ENCODE measurements around the gene ALG10.
"Not testable (repeated sequence)": the region's sequence is repeated elsewhere in the genome, so short reads cannot be mapped to it uniquely, and the experiment has no call there.

The ALG10 gene, protein sequence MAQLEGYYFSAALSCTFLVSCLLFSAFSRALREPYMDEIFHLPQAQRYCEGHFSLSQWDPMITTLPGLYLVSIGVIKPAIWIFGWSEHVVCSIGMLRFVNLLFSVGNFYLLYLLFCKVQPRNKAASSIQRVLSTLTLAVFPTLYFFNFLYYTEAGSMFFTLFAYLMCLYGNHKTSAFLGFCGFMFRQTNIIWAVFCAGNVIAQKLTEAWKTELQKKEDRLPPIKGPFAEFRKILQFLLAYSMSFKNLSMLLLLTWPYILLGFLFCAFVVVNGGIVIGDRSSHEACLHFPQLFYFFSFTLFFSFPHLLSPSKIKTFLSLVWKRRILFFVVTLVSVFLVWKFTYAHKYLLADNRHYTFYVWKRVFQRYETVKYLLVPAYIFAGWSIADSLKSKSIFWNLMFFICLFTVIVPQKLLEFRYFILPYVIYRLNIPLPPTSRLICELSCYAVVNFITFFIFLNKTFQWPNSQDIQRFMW

GRCh38 chr12:34022079-34022830 is at the start of gene ALG10:
TSS of gene ALG10 (plus strand) at chr12:34022496. CDS start at chr12:34022600, 104 bp downstream.
- peak; percentile 90 for DNase-seq

DNA sequence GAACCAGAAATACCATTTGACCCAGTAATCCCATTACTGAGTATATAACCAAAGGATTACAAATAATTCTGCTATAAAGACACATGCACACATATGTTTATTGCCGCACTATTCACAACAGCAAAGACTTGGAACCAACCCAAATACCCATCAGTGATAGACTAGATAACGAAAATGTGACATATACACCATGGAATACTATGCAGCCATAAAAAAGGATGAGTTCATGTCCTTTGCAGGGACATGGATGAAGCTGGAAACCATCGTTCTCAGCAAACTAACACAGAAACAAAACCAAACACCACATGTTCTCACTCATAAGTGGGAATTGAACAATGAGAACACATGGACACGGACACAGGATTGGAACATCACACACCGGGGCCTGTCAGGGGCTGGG is 49.4 kb upstream of the ALG10 start:
- not testable (repeated sequence) for DNase-seq

DNA sequence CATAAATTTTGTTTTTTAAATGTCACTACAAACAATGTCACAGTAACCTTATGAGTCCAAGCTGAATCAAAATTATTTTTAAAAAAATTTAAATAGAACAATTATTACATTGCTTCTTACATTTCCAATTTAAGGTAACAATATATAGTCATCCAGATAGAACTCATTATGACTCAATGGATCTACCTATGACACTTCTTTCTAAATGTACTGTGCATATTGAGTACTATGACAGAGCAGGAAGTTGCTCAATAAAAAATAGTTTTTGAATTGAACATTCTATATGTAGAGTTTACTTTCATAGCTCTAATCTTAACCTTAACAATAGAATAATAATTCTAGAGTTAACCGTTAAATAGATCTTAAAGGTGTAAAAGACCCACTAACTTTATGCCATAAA is 44.4 kb upstream of the ALG10 start:
- no peak for DNase-seq

DNA sequence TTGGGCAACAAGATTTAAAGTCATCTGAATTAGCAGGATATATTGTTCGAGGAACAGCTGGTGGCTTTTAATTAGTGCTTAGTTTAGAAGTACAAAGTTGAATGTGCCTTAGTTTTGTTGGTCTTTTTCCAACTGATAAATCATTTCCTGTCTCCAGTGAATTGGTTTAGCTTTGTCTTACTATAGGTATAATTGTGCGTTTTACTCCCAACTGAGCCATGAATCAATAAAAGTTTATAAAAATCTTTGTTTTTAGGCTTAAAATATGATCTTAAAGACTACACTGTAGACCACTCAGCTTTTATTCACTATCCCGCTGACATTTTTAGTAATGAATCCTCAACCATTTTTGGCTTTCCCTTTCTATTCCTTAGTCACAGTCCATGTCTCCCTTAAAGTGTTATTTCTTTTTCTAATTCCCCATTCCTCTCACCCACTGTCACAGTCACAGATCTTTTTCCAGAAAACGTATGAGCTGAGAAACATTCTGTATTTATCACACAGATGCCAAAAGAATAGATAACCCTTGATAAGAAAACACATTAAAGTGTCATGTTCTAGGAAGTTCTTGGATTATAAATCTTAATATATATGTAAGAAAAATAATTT is 34.0 kb upstream of the ALG10 start:
- DNase-seq = no peak

DNA sequence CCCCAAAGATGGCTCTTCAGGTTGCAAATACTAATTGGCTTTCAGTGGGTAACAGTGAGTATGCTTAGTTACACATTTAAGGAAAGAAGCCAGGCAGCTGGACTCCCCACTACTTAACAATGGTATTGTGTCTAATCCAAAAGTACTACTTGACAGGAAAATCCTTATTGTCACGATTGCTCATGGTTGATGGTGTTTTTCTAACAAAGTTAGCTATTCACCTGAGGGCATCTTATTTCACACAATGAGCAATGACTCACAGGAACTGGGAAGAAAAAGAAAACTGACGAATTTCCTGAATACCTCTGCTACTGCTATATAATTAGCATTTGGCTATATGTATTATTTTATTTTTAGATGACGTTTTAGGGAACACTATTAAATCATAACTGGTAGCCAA is 33.4 kb upstream of the ALG10 start:
- no peak for DNase-seq

DNA sequence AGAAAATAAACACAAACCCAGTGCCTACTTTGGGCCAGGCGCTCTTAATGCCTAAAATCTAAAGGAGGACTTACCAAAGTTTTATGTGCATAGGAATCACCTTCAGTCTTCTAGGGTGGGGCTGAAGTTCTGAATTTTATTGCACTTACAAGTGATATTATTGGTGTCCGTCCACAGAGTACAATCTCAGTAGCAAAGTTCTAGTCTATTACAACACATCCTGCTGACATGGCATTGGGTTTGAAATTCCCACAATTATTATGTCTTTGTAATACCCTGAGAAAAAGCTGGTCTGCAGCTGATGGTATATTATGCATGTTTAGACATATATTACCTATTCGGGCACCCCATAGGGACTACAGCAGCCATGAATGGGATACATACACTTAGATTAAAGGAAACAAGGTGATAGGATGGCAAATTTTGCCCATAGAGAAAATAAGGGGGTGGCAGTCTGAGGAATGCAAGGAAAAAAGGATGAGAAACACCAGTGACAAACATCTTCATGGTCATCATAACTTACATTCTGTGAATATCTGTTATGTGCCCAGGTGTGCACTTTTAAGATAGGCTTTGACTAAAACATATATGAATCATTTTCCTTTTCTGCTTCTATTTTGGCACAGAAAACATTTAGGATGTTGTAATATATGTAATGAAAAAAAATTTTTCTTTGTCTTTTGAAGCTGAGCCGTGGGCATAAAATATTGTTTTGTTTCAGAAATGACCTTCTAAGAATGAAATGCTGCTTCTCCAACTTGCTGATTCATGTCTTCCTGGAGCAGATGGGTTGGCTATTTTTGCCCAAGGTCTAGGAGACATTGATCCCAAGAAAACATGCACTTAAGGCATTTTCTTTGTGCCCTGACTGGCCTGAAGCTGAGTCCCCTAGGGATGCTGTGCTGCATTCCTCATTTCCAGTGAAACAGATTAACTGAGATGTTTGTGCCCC is 27.2 kb upstream of the ALG10 start:
- DNase-seq = no peak

- DNase-seq = not testable (repeated sequence)
These were observed 13.5 kb upstream of the ALG10 start for GRCh38 chr12:34008835-34009234.

DNA sequence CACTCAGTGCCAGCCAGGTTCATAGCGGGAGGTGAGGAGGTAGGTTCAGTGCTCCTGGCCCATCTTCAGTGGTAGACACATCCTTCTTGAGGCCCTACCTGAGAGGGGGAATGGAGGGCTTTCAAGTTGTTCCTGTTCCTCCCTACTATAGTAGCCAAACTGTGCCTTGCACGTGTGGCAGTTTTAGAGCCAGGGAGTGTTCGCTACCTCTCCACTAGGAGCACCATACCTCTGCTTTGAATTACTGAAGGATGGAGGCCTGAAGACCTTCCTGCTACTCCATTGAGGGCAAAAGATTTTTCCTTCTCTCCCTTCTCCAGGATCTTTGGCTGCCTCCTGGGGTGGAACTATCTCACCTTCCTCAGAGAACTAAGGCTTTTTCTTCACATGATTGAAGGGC is 5.9 kb upstream of the ALG10 start:
- no peak for DNase-seq

DNA sequence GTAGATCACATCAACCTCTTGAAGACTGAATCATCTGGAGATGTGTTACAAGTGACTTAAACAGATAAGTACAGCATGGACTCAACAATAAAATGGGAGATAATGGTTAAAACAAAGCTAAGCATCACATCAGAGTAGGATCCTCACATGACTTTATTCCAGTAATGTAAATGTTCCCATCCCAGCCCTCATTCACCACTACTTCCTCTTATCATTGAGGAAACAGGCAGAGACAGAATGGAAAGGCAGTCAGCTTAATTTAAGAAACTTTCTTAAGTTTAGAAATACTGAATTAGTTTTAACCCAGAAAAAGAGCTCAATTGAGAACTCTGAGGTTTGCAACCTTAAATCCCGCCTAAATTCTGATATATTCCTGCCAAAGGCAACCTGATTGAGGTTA is 1.2 kb upstream of the ALG10 start:
- DNase-seq = no peak

DNA sequence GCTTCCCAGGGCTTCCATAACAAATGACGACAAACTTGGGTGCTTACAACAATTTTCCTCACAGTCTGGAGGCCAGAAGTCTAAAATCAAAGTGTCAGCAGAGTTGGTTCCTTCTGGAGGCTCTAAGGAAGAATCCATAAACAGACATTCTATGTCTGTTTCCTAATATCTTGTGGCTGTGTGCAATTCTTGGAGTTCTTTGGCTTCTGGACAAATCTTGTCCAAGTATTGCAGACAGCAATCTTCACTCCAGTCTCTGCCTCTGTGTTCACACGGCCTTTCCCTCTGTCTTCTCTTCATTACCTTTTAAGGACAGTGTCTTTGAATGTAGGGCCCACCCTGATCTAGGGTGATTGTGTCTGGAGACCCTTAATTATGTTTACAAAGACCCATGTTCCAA is 5.4 kb downstream of the ALG10 start:
- not testable (repeated sequence) for DNase-seq

DNA sequence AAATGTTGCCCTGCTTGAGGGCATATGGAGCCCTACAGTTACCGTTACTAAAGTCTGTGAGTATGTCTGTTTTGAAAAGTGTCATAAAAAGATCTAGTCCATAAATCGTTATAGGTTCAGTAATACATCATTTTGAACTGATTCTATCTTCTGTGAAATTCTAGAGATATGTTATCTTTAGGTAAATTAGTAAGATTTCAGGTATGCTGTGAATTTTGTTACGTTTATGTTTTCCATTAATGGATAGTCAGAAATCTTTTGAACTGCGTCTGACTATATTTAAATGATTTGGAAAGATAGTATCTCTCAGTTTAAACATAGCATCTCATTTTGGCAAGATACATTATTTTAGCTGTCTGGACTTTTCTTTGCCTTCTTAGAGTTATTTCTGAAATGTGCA is 8.3 kb downstream of the ALG10 start:
- no peak for DNase-seq

DNA sequence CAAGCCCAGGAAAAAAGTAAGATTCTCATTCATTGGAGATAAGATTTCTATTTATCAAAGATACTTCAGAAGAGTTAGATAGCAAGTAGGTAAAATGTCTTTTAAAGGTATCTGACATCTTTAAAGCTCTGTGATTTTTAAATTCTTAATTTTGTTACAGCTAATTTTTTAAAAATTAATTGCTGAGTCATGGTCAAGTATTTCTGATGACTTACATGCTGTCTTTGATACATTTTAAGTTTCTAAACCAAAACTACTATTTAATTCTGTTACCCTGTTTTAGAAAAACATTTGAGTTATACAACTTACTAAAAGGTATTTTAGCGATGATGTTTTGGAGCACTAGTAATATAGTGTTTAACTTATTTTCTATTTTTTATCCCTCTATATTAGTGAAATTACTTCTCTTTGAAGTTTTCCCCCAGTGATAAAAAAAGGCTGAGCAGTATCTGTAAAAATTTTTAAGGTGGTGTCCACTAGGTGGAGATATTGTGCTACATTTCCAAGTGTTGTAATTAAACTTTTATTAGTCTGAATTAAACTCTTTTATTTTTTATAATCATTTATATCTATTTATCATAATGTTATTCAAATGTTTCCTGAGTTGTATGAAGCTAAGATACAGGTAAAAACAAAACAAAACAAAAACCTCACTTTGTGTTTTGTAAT is 11.5 kb downstream of the ALG10 start:
- no peak for DNase-seq

- not testable (repeated sequence) for DNase-seq
These were observed 16.1 kb downstream of the ALG10 start for GRCh38 chr12:34038357-34038756.

- no peak for DNase-seq
These were observed 24.3 kb downstream of the ALG10 start for GRCh38 chr12:34046570-34046969.

DNA sequence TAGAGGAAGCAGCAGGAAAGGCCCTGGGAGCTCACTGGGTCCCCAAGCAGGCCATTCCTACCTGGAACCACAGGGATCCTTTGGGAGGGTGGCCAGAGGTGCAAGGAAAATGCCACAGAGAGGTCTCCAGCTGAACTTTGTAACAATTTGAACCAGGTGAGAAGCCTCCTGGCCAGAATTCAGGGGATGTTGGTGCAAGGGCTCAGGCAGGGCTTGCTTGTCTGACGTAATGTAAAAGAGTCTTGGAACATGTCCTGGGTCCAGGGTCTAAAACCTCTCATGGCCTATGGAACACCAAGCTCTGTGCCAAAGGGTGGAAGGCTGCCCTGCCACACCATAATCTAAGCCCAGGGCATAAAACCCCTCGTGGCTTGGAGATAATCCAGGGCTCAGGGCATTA is 25.6 kb downstream of the ALG10 start:
- DNase-seq = not testable (repeated sequence)

GRCh38 chr12:34048714-34049113 is 26.4 kb downstream of the ALG10 start:
- DNase-seq = no peak

DNA sequence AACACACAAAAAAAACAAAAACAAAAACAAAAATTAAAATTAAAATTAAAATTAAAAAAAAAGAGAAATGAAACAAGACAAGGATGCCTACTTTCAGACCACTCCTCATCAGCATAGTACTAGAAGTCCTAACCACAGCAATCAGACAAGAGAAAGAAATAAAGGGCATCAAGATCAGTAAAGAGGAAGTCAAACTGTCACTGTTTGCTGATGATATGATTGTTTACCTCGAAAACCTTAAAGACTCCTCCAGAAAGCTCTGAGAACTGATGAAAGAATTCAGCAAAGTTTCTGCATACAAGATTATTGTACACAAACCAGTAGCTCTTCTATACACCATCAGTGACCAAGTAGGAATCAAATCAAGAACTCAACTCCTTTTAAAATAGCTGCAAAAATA is 29.2 kb downstream of the ALG10 start:
- DNase-seq = no peak

- DNase-seq = no peak
These were observed 32.6 kb downstream of the ALG10 start for GRCh38 chr12:34054938-34055337.
